Epidermal melanocyte (primary cell): ENCODE measurements around the gene KCNH1.

Source experiments
- DNase-seq: peaks from one replicate; pipeline ENCODE4 v3.0.0; 2011; ENCODE audit warnings: low spot score; ENCODE audit not compliant: insufficient read length

The KCNH1 gene

DNA sequence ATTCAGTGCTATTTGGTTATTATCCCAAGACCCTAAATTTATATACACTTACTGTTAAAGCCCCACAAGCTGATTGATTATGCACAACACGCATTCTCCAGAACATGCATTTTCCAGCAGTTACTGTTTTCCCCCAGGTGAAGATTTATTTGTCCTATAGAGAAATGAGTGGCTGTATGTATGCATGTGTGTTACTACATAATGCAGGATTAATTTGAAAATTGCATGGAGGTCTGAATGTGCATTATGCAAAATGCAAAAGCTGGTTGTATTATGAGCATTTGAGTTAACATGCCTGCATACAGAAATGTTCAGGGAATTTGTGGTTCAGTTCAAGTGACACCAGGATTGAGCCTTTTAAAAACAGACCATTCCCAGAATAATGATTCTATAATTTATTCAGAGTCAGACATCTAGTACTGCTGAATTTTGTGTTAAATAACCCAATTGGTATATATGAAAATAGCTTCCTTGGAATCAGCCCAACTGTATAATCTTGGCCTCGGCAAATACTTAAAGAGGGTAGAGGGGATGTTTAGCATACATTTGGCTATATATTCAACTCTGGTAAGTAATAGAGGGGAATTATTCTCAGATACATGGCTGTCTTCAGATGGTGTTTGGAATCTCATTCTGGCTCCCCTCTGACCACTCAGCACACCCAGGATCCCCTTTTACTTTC is 485.2 kb downstream of the KCNH1 start:
- no peak for DNase-seq

DNA sequence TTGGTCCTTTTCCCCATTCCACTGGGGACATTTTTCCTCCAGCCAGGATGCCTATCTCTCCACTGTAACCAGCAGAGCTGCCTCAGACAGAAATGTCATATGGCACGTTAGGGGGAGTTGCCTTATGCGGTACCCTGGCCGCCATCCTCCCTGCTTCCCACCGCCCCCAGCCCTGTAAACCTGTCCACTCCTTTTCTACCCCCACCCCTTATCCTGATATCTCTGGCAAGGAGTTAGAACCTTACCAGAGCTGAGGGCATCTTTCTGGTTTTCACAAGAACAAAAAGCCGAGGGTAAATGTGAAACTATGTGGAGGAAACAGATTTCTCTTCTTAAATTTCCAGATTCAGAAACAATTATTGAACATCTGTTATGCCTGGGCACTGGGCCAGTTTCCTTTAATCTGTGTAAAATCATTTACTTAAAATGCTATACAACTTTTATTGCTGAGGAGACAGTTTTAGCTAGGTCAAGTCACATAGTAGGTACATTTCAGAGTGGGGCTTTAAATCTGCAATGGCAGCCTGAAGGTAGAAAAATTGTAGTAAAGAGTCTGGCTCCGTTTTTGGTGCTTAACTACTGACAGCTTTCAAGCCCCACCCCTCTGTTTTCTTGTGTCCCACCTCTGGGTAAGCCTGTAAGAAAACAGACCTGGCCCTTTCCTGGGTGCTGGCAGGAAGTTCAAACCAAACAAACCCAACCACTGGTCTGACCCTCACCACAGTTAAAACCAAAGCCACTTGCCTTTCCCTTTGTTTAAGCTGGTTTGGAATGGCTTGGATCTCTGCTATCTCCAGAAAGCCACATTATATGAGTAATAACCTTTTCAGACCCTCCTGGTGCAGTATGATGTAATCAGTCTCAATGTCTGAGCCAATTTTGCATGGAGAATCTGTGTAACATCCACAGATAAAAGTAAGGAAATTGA is 486.3 kb downstream of the KCNH1 start:
- no peak for DNase-seq

DNA sequence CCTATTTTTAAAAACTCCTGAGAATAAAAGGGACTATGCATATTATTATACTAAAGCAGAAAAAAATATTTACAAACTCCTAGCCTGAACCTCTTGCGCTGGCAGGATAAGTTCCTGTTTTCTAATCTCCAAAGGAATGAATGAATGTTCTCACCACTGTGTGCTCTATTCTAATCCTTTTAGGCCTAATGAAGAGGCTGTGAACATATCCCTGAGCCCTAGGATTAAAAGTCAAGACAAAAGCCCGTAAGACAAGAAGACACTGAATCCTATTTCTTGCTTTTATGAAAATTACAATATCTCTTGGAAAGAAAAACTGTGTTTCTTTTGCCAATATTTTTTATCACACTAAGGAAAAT is 487.7 kb downstream of the KCNH1 start:
- no peak for DNase-seq

DNA sequence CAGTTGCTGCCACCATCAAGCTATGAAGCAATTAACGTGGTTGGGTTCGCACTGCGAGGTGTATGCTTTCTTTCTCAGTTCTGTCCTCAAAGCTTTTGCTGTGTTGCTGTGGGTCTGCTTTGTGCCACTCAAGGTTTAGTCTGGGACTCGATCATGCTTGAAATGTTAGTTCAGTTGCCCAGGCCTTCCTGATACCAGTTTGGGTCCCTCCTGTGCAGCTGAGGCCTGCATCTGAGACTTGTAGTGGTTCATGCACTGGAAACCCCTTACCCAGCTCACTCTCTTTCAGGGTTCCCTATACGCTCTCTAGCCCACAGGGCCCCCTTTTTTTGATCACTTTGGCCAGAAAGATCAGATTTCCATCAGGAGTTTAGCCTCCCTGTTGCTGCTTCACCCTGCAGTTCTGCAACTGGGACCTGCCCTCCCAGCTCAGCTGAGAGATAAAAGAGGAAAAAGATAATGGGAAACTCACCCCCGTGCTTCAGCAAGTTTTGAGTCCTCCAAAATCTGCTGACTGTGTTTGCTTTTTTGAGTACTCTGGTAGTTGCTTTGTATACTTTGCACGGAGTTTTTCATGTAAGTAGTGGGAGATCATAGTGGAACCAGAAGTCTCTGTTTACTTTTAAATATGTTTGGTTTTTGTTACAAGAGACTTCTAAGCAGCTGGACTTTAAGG is 488.2 kb downstream of the KCNH1 start:
- DNase-seq = no peak

DNA sequence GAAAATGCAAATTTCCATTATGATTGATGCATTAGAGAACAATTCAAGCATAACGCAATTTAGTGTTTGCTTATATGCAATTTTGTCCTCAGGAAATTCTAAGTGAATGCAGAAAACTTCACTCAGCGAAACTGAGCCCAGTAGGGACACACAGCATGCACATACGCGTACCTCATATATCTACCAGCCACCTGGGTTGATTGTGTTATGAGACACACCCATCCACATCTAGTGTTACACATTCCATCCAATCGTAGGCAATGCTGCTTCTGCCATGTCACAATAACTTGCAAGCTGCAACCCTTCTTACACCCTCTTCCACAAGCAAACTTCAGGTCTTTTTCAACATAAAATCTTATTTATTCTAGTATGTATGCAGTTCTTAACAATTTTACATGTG is 492.4 kb downstream of the KCNH1 start:
- DNase-seq = no peak

DNA sequence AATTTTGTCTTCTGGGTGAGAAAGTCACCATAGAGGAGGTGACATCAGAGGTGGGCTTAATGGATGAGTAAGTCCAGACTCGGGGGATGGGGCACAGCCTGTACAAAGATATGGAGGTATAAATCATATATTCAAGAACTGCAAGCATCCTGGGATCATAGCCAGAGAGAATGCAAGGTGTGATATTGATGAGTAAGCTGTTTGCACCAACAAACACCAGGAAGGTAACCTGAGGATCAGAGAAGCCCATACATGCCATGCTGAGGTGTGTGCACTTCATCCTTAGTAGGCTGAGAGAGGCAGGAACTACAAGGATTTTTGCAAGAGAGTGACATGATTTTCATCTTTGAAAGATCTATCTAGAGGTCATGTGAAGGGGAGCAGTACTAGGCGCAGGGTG is 498.8 kb downstream of the KCNH1 start:
- DNase-seq = no peak

DNA sequence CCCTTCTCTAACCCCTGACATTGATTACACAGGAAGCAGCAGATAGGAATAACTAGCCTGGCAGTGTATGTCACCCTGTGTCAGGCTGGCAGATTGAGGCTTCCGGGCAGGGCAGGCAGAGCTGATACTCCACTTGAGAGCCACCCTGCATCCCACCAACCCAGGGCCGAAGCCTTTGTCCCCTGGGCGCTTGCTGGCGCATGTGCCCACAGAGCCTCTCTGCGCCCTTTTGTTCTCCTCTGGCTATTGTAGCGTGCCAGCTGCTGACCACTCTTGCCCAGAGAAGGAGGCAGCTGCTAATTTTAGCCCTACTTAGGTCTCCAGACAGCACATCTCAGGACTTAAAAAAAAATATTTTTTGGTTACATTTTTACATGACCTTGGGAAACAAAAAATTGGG is 500.3 kb downstream of the KCNH1 start:
- no peak for DNase-seq

DNA sequence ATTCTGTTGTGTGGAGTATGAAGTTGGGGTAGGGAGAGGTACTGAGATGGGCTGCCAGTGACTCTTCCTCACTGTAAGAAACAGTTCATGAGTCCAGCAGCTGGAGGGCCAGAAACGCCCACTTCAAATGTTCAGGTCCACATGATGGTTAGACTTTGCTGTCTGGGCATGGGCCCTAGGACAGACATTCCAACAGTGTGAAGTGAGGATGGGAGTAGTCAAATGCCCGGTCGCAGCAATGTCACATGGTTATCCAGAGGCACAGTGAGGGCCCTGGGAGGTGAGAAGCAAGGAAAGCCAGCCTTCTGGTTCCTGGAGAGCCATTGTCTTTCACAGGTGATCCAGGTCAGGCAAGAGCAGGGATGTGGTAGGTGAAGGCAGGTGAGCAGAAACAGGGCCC is 500.8 kb downstream of the KCNH1 start:
- no peak for DNase-seq

DNA sequence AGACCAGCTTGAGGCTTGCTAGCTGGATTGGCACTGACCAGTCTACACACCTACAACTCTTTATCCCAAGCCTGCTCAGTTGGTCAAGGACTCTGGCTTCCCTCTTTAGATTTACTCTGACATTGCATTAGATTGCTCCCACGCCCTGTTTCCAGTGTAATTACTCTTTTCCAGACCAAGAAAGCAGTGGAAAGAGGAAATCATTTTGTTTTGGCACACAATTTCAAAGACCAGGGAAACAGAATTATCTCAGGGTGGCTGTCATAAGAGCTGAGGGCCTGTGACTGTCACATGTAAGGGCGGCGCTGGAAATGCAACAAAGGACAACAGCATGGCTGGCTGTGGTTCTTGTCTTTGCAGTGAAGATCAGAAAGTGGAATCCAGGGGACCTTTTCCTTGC is 502.5 kb downstream of the KCNH1 start:
- DNase-seq = no peak

DNA sequence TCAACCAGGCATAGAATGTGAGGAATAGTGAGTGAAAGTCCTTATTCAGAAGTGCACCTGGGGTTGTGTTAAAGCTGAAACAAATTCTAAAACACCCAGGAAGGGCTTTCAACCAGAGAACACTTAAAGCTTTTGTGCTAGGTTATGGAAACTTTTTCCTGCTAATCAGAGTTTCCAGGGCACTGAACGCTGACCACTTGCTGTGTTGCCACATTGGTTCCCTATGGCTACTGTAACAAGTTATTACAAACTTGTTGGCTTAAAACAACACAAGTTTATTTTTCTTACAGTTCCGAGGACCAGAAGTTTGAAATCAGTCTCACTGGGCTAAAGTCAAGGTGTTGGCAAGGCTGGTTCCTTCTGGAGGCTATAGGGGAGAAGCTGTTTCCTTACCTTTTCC is 504.7 kb downstream of the KCNH1 start:
- no peak for DNase-seq

DNA sequence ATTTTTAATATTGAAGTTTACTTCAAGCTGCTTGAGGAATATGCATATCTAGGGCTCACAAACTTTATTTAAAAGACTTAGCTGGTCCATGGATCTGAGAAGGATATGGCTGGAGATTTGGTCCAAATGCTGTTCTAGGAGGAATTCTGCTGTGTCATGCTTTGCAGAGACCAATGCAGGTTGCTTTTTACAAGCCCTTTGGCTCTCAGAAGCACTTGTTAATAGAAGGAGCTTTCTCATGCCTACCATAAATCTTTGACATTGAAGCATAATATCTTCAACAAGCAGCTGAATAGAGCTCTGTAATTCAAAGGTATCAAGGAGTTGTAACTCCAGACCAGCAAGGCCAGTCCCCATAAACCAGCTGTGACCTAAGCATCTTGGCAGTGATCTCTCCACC is 506.2 kb downstream of the KCNH1 start:
- no peak for DNase-seq
